ENCODE results near the gene RACK1. TPM values are rescaled to one million over a fixed set of nuclear protein-coding genes. Genes with fewer than 3 reads are reported as not detected.
"Not testable (repeated sequence)": the region's sequence is repeated elsewhere in the genome, so short reads cannot be mapped to it uniquely, and the experiment has no call there.

The RACK1 gene
- 1,000 to 10,000 TPM; 2,374 to 2,418 TPM for total RNA-seq

DNA sequence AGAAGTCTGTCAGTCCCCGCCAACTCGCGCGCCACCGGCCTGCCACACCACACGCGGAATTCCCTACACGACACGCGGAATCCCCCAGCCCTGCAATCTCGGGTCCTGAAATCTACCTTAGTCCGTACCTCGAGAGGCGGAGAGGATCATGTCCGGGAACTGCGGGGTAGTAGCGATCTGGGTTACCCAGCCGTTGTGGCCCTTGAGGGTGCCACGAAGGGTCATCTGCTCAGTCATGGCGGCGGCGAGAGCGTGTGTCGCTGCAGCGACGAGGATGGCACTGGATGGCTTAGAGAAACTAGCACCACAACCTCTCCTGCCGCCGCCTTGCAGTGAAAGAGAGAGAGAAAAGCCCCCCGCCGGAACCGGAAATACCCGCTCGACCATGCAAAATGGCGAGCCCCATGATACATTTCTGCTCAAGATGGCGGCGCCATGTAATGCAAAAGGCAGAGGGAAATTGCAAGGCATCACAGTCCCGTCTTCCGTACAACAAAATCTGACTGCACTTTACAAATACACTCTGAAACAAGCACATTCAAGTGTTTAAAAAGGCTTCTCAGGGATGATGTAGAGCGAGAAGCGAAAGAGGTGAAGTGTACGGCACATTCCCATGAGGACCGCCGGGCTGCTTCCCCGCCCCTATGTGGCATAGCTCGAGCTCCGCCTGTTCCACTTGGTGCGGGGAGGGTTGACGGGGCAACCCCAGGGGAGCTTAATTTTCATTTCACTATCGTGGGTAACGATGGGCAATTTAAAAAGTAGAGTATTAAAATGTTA, at the start of gene RACK1:
Gene RACK1, minus strand, starts transcription at position 343 of the 780 bp plus-strand sequence. Its CDS starts 106 bp downstream, at position 237.
- CTCF ChIA-PET = interaction anchor here (0.8 to 2.9 kb wide), 5 partner anchors 21 to 69 kb away, joined by 3 to 16 read pairs (median 6); partner anchors contain the start of gene TRIM41
- POLR2A ChIA-PET = interaction anchor here (0.8 to 5.9 kb wide), 9 partner anchors 9 to 59 kb away, joined by 3 to 48 read pairs (median 6); partner anchors contain the start of genes TRIM41 and TRIM52

- CTCF ChIA-PET, POLR2A ChIA-PET: not testable (repeated sequence)
These were observed 43.6 kb upstream of the RACK1 start for GRCh38 chr5:181287331-181287730.

GRCh38 chr5:181285962-181286705, 42.4 kb upstream of the RACK1 start:
- CTCF ChIA-PET = not testable (repeated sequence)

DNA sequence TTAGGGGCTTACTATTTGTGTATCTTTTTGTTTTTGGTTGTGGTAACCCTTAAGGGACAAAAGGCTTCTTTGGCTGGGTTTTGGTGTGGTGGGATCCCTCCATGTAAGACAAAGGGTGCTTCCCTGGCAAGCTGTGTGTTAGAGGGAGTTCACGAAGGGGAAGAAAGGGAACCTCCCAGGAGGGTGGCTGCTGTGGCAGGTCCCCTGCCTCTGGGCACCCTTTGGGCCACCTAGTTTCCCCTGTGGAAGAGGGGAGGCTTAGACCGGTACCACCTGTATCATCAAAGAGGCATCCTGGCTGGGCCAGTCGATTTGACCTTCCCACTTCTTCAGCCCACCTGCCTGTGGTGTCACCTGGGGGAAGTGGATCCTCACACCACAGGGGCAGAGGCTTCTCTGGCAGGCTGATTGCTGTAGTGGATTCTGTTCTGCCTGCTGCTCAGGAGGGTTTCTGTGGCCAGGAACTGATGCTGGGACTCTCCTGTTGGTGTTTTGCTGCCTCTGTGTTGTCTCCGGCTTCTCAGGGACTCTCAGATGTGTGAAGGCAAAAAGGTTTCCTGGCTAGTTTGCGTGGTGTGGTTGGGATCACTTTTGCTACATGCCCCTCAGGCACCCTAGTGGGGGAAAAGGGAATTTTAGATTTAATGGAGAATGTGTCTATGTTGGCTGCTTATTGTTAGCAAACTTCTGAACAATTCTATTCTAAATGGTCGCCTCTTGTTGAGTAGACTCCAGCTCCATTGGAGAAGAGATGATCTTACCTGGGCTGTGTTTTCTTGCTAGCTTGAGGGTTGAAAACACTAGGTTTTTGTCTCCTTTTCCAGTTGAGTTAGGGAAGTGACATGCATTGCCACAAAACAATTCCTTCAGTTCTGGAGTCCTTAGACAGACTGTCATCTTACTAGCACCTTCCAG, 40.4 kb upstream of the RACK1 start:
- POLR2A ChIA-PET, CTCF ChIA-PET: not testable (repeated sequence)

More at GRCh38 chr5:181285962-181286705, 42.4 kb upstream of the RACK1 start:
- POLR2A ChIA-PET = not testable (repeated sequence)

- CTCF ChIA-PET = no interaction called here
- POLR2A ChIA-PET = no interaction called here
These were observed 39.6 kb upstream of the RACK1 start for GRCh38 chr5:181283347-181283746.

DNA sequence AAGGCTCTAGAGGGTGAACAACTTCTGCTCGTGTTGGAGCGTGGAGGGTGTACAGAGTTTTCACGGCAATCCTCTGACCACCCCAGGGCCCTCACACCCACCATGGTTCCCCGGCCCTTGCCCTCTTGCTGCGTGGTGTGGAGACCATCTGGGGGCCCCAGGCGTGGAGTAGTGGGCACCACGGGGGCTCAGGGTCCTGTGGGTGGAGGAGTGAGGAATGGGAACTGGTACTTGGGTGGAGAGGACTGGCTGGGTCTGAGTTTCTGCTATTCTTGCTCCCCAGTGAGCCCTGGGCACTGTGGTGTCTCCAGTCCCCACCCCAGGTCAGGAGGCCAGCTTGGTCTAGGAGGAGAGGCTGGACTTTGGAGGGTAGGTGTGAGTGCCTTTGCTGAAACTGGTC, 39.2 kb upstream of the RACK1 start:
- POLR2A ChIA-PET = no interaction called here
- CTCF ChIA-PET = no interaction called here

- POLR2A ChIA-PET, CTCF ChIA-PET: not testable (repeated sequence)
These were observed 38.7 kb upstream of the RACK1 start for GRCh38 chr5:181282415-181282814.

GRCh38 chr5:181281984-181282316, 38.2 kb upstream of the RACK1 start:
- POLR2A ChIA-PET = no interaction called here
- CTCF ChIA-PET = no interaction called here

GRCh38 chr5:181281077-181281983, 37.6 kb upstream of the RACK1 start:
- CTCF ChIA-PET = no interaction called here

GRCh38 chr5:181280251-181280762, 36.6 kb upstream of the RACK1 start:
- ChIA-PET CTCF (no interaction called here), POLR2A (no interaction called here)

More at GRCh38 chr5:181281077-181281983, 37.6 kb upstream of the RACK1 start:
- POLR2A ChIA-PET = no interaction called here

GRCh38 chr5:181273433-181273744, 29.7 kb upstream of the RACK1 start:
- CTCF ChIA-PET, POLR2A ChIA-PET: not testable (repeated sequence)

- POLR2A ChIA-PET = interaction anchor here (0.6 kb wide), 1 partner anchor 43 kb away, joined by 4 read pairs; no protein-coding TSS in a partner anchor
- CTCF ChIA-PET = interaction anchor here (0.6 kb wide), 1 partner anchor 79 kb away, joined by 3 read pairs; no protein-coding TSS in a partner anchor
These were observed 27.4 kb upstream of the RACK1 start for GRCh38 chr5:181271081-181271480.

DNA sequence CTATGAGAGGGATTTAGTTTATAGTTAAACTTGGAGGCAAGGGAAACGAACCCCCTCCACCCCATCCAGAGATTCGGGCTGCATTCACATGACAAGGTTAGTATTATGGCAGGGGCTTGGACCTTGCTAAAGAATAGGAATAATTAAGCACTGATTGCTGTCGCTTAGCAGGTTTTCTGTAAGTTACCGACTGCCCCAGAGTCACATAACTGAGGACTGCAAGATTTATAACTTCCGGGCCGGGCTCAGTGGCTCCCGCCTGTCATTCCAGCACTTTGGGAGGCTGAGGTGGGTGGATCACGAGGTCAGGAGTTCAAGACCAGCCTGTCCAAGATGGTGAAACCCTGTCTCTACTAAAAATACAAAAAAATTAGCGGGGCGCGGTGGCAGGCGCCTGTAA, 24.2 kb upstream of the RACK1 start:
- POLR2A ChIA-PET, CTCF ChIA-PET: not testable (repeated sequence)

- POLR2A ChIA-PET, CTCF ChIA-PET: not testable (repeated sequence)
These were observed 23.7 kb upstream of the RACK1 start for GRCh38 chr5:181267291-181267904.

- POLR2A ChIA-PET = no interaction called here
- CTCF ChIA-PET = no interaction called here
These were observed 21.5 kb upstream of the RACK1 start for GRCh38 chr5:181265092-181265671.

- ChIA-PET CTCF (no interaction called here), POLR2A (no interaction called here)
These were observed 19.9 kb upstream of the RACK1 start for GRCh38 chr5:181263633-181264032.

GRCh38 chr5:181261320-181262049, 17.8 kb upstream of the RACK1 start:
- POLR2A ChIA-PET = interaction anchor here (1.0 to 3.5 kb wide), 11 partner anchors 10 to 431 kb away, joined by 3 to 48 read pairs (median 5); partner anchors contain the start of gene RACK1
- CTCF ChIA-PET = interaction anchor here (0.7 to 1.9 kb wide), 8 partner anchors 12 to 431 kb away, joined by 3 to 7 read pairs (median 4); no protein-coding TSS in a partner anchor
